WTC11 (cell line): Measurements from ENCODE around the gene LPCAT1. TPM values are rescaled to one million over a fixed set of nuclear protein-coding genes. Genes with fewer than 3 reads are reported as not detected.
A peak's percentile ranks its signal among the peaks of the same experiment; 100 is the strongest.
"Not testable (repeated sequence)": the region's sequence is repeated elsewhere in the genome, so short reads cannot be mapped to it uniquely, and the experiment has no call there.

Experiments
- ATAC-seq: fragments of 200-7000 bp; cut with Tn5 transposase; 2 replicates; pipeline ENCODE4 v1.10.0; 2021; ENCODE audit warnings: mild to moderate bottlenecking, moderate library complexity
- CTCF ChIA-PET: fragments of 300-600 bp; sonication (Branson Sonifier 250); formaldehyde crosslinking; loops from one replicate; lab custom pipeline; 2021; ENCODE audit warnings: antibody characterized with exemption; lab: Charles Lee
- POLR2A ChIA-PET: fragments of 350-600 bp; sonication (Branson Sonifier 250); formaldehyde crosslinking; loops from one replicate; lab custom pipeline; 2021; ENCODE audit warnings: antibody characterized with exemption; lab: Charles Lee
- DNase-seq: peaks from one replicate; pipeline ENCODE4 v3.0.0; 2021; ENCODE audit warnings: low spot score
- H3K27ac Mint-ChIP-seq: 2 replicates; pipeline ENCODE4 v1.8.0; 2021; ENCODE audit warnings: mixed read lengths
- H3K27me3 Mint-ChIP-seq: 2 replicates; pipeline ENCODE4 v1.8.0; 2021; ENCODE audit warnings: low read depth, mild to moderate bottlenecking, moderate library complexity, mixed read lengths
- H3K36me3 Mint-ChIP-seq: 2 replicates; pipeline ENCODE4 v1.8.0; 2021; ENCODE audit warnings: mixed read lengths
- H3K4me1 Mint-ChIP-seq: 2 replicates; pipeline ENCODE4 v1.8.0; 2022; ENCODE audit warnings: mixed read lengths
- H3K4me3 Mint-ChIP-seq: 2 replicates; pipeline ENCODE4 v1.8.0; 2021; ENCODE audit warnings: mild to moderate bottlenecking, moderate library complexity, mixed read lengths
- H3K9me3 Mint-ChIP-seq: 2 replicates; pipeline ENCODE4 v1.8.0; 2021; ENCODE audit warnings: mixed read lengths
- ATF1 ChIP-seq: sonication (generic); formaldehyde crosslinking; IDR thresholded peaks from 2 replicates; pipeline ENCODE4 v1.8.1; 2023; ENCODE audit warnings: mild to moderate bottlenecking, moderate library complexity, missing genetic modification reagents
- CREB1 ChIP-seq: sonication (generic); formaldehyde crosslinking; IDR thresholded peaks from 2 replicates; pipeline ENCODE4 v1.8.0; 2023; ENCODE audit warnings: mild to moderate bottlenecking, missing genetic modification reagents
- FOXP1 ChIP-seq: sonication (generic); formaldehyde crosslinking; IDR thresholded peaks from 2 replicates; pipeline ENCODE4 v1.8.0; 2022; ENCODE audit warnings: missing genetic modification reagents, mild to moderate bottlenecking, moderate library complexity, borderline replicate concordance
- MXD4 ChIP-seq: fragments of 250-450 bp; sonication (Bioruptor Pico); IDR thresholded peaks from 2 replicates; pipeline ENCODE4 v1.8.0; 2021; ENCODE audit warnings: mild to moderate bottlenecking, moderate library complexity, borderline replicate concordance
- SP1 ChIP-seq: sonication (generic); formaldehyde crosslinking; conservative IDR thresholded peaks from 2 replicates; pipeline ENCODE4 v1.8.1; 2022; ENCODE audit warnings: missing genetic modification reagents
- STAT6 ChIP-seq: sonication (generic); formaldehyde crosslinking; conservative IDR thresholded peaks from 2 replicates; pipeline ENCODE4 v1.8.1; 2023; ENCODE audit warnings: mild to moderate bottlenecking, low read depth, missing genetic modification reagents, moderate library complexity
- USF1 ChIP-seq: sonication (generic); formaldehyde crosslinking; IDR thresholded peaks from 2 replicates; pipeline ENCODE4 v1.8.0; 2022; ENCODE audit warnings: mild to moderate bottlenecking, missing genetic modification reagents
- USF2 ChIP-seq: sonication (generic); formaldehyde crosslinking; IDR thresholded peaks from 2 replicates; pipeline ENCODE4 v1.8.1; 2023; ENCODE audit warnings: mild to moderate bottlenecking, missing genetic modification reagents, moderate library complexity
- total RNA-seq: library from RNA; stranded (reverse); gene quantifications from 3 replicates; pipeline ENCODE4 v1.2.3, GENCODE V29; 2021
- TF ChIP-seq, protein P1 (sequence below): sonication (generic); formaldehyde crosslinking; IDR thresholded peaks from 2 replicates; pipeline ENCODE4 v1.8.1; 2022; ENCODE audit warnings: low read depth, missing genetic modification reagents, borderline replicate concordance
- TF ChIP-seq, protein P2 (sequence below): sonication (generic); formaldehyde crosslinking; IDR thresholded peaks from 2 replicates; pipeline ENCODE4 v1.8.0; 2022; ENCODE audit warnings: mild to moderate bottlenecking, missing genetic modification reagents

LPCAT1 gene
- total RNA-seq, 1 experiment from 2014 or later, result 206 TPM

DNA sequence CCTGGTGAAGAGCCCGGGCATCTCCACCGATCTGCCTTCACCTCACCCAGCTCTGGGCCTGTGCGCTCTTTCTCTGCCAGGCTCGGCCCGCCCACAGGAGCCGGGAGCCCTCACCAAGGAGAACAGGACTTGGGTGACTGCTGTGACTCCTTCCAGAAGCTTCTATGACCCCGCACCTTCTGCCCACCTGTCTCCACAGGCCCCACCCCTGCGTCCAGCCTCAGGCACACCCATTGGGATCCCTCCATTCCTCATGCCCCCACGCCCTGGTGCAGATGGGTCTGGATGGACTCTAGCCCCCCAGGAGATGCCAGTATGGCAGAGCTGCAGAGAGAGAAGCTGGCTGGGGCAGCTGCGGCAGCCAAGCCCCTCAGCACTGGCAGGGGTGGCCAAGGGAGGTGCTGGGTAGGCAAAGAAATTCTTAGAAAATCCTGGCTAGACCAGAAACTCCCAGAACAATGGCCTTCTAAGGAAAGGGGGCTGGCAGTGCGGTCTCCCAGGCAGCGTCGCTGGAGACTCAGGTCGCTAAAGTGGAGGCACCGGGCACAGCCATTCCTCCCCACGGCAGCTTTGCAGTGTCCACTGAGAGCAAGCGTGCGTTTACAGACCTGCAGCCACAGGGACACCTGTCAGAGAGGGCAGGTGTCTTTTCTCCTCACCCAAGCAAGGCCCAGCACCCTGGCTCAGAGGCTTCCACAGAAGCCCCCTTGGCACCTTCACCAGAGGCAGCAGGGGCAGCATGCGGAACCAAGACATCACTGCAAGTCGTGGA is 17.3 kb downstream of the LPCAT1 start (continued):
- TF ChIP-seq, protein P1, sequence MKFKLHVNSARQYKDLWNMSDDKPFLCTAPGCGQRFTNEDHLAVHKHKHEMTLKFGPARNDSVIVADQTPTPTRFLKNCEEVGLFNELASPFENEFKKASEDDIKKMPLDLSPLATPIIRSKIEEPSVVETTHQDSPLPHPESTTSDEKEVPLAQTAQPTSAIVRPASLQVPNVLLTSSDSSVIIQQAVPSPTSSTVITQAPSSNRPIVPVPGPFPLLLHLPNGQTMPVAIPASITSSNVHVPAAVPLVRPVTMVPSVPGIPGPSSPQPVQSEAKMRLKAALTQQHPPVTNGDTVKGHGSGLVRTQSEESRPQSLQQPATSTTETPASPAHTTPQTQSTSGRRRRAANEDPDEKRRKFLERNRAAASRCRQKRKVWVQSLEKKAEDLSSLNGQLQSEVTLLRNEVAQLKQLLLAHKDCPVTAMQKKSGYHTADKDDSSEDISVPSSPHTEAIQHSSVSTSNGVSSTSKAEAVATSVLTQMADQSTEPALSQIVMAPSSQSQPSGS (CRISPR knock-in tag), result no peak
- no peak for TF ChIP-seq ATF1 (CRISPR knock-in tag)
- no peak for TF ChIP-seq STAT6 (CRISPR knock-in tag)
- TF ChIP-seq SP1 (CRISPR knock-in tag), result no peak
- TF ChIP-seq CREB1 (CRISPR knock-in tag), result no peak

DNA sequence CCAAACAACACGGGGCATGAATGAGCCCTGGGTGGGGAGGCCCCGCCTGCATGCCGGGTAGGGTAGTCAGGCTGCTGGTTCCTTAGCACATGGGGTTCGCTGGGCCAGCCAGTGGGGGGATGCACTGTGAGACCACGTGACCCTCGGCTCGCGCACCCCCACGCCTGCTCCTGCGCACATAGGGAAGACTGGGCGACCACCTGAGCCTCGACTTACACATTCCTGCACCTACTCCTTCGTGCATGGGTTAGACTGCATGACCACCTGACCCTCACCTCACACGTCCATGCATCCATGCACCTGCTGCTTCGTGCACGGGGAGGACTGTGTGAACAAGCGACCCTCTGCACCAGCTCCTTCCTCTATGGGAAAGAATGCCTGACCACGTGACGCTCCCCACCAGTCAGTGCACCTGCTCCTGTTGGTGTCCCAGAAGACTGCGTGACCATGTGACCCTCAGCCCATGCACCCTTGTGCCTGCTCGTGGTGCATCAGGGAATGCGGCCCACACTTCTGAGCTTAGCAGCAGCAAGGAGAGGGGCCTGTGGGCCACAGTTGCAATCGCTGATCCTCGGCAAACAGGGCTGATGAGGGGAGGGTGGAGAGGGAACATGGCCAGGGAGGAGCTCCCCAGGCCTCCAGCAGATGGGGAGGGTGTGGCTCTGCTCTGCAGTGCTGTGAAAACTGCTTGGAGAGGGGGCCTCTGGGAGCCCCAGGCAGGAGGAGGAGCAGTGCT is 18.1 kb downstream of the LPCAT1 start:
- ATAC-seq (peak; percentile 15), DNase-seq (no peak)
- H3K27me3 Mint-ChIP-seq, result no peaks in the 10 kb centered on the region
- POLR2A ChIA-PET, result interaction anchor here (1.3 kb wide), 1 partner anchor 10 kb away, joined by 4 read pairs; no protein-coding TSS in a partner anchor
- peaks cover 8% of the 10 kb centered on the region for H3K36me3 Mint-ChIP-seq
- H3K9me3 Mint-ChIP-seq, result no peaks in the 10 kb centered on the region
- H3K4me3 Mint-ChIP-seq, result no peak overlapping the region
- peaks cover 69% of the 10 kb centered on the region for H3K4me1 Mint-ChIP-seq
- no peak for TF ChIP-seq MXD4 (CRISPR knock-in tag)
- peak; percentile 82 for TF ChIP-seq USF2 (CRISPR knock-in tag)
- peak; percentile 57; the same call in 1 of the 2 replicates for TF ChIP-seq FOXP1 (CRISPR knock-in tag)
- TF ChIP-seq, protein P2, sequence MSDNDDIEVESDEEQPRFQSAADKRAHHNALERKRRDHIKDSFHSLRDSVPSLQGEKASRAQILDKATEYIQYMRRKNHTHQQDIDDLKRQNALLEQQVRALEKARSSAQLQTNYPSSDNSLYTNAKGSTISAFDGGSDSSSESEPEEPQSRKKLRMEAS (CRISPR knock-in tag), result 0 out of 2 replicates have a peak, but pooled peaks have one; percentile 34
- TF ChIP-seq USF1 (CRISPR knock-in tag), result peak; percentile 83
- CTCF ChIA-PET, result interaction anchor here (1.0 to 1.4 kb wide), 4 partner anchors 25 to 140 kb away, joined by 3 to 11 read pairs (median 4); no protein-coding TSS in a partner anchor
- peak overlapping the region; percentile 92 for H3K27ac Mint-ChIP-seq

- H3K27ac Mint-ChIP-seq, H3K4me3 Mint-ChIP-seq, DNase-seq, H3K9me3 Mint-ChIP-seq, ATAC-seq, H3K27me3 Mint-ChIP-seq, H3K36me3 Mint-ChIP-seq: not testable (repeated sequence)
- ChIA-PET CTCF (interaction anchor here (1.3 to 2.3 kb wide), 5 partner anchors 12 to 125 kb away, joined by 3 to 11 read pairs (median 4); no protein-coding TSS in a partner anchor), POLR2A (interaction anchor here (0.6 kb wide), 1 partner anchor 230 kb away, joined by 3 read pairs; no protein-coding TSS in a partner anchor)
- peaks cover 65% of the 10 kb centered on the region for H3K4me1 Mint-ChIP-seq
These were observed 18.7 kb downstream of the LPCAT1 start for GRCh38 chr5:1505089-1505488.
